ENCODE results near the gene PHYHD1. TPM values are rescaled to one million over a fixed set of nuclear protein-coding genes. Genes with fewer than 3 reads are reported as not detected.
A peak's percentile ranks its signal among the peaks of the same experiment; 100 is the strongest.

The PHYHD1 gene
- total and polyA plus RNA-seq, 2 of the 13 experiments (the other 11 are each of a cell fraction or from before 2014, with no cell fraction given): 10.6 to 25.3 TPM

- TF ChIP-seq KDM1A (CRISPR knock-in tag; IDR thresholded peaks at IDR 0.05) (no peak), ZNF589 (CRISPR knock-in tag; conservative IDR thresholded peaks at IDR 0.05) (peak; percentile 83), SALL1 (CRISPR knock-in tag; IDR thresholded peaks at IDR 0.05) (peak; percentile 72), USF2 (IDR thresholded peaks at IDR 0.05; ENCODE audit: low read depth, low read length) (peak; percentile 98), USF2 (CRISPR knock-in tag; IDR thresholded peaks at IDR 0.05; ENCODE audit: borderline replicate concordance) (peak; percentile 98; the same call in 1 of the 2 replicates), DNMT3B (CRISPR knock-in tag; conservative IDR thresholded peaks at IDR 0.05) (no peak), ATF5 (CRISPR knock-in tag; IDR thresholded peaks at IDR 0.05; ENCODE audit: low read depth) (no peak), ZNF549 (CRISPR knock-in tag; IDR thresholded peaks at IDR 0.05) (no peak), ZNF550 (CRISPR knock-in tag; IDR thresholded peaks at IDR 0.05; ENCODE audit: borderline replicate concordance) (peak; percentile 66; the same call in 1 of the 2 replicates), ZNF382 (CRISPR knock-in tag; IDR thresholded peaks at IDR 0.05; ENCODE audit: borderline replicate concordance) (no peak), HNF1B (CRISPR knock-in tag; IDR thresholded peaks at IDR 0.05) (0 out of 2 replicates have a peak, but pooled peaks have one; percentile 12), CHD2 (IDR thresholded peaks at IDR 0.05; ENCODE audit: low read depth, low read length) (no peak), BORCS8-MEF2B (CRISPR knock-in tag; IDR thresholded peaks at IDR 0.05) (0 out of 2 replicates have a peak, but pooled peaks have one; percentile 45), KDM4B (CRISPR knock-in tag; IDR thresholded peaks at IDR 0.05) (no peak; the same call in 1 of the 2 replicates), ATM (IDR thresholded peaks at IDR 0.05; ENCODE audit: borderline replicate concordance) (no peak), ATRX (CRISPR knock-in tag; IDR thresholded peaks at IDR 0.05; ENCODE audit: borderline replicate concordance) (no peak), ZNF691 (CRISPR knock-in tag; IDR thresholded peaks at IDR 0.05; ENCODE audit: borderline replicate concordance, low read depth) (peak; percentile 13; the same call in 1 of the 2 replicates), ASH2L (IDR thresholded peaks at IDR 0.05; ENCODE audit: insufficient read length, low read depth, low read length) (peak; percentile 60), NBN (conservative IDR thresholded peaks at IDR 0.05) (no peak), ZNF841 (CRISPR knock-in tag; IDR thresholded peaks at IDR 0.05; ENCODE audit: borderline replicate concordance) (peak; percentile 68; the same call in 1 of the 2 replicates), KLF16 (CRISPR knock-in tag; IDR thresholded peaks at IDR 0.05) (peak in 1 of 2 experiments; percentile 95; a peak in 2 of 4 replicates), FOSL2 (CRISPR knock-in tag; IDR thresholded peaks at IDR 0.05) (peak; percentile 42; the same call in 1 of the 2 replicates), MAFF (IDR thresholded peaks at IDR 0.05; ENCODE audit: low read depth, low read length) (no peak)
These were observed 26.9 kb downstream of the PHYHD1 start, which contains the start of the genes DOLK and NUP188 (continued) for GRCh38 chr9:128947527-128948301.
